K562 treated with DMSO at 1 percent for 48 hours (cell line): ENCODE measurements around the gene CNTN4. TPM values are rescaled to one million over a fixed set of nuclear protein-coding genes. Genes with fewer than 3 reads are reported as not detected.

Source experiments
- total RNA-seq: library from RNA; unstranded; fragments of 300-600 nt; gene quantifications from 2 replicates; pipeline ENCODE4 v1.2.3, GENCODE V29; 2022; ENCODE audit warnings: low replicate concordance; ENCODE audit errors: extremely low read depth

CNTN4 gene
- not detected in 2 replicates for total RNA-seq

GRCh38 chr3:2098398-2099027, at the start of gene CNTN4:
TSS of gene CNTN4 (plus strand) at chr3:2098866.

